Measurements from ENCODE around the gene SPATA33. TPM values are rescaled to one million over a fixed set of nuclear protein-coding genes. Genes with fewer than 3 reads are reported as not detected.
"Not testable (repeated sequence)": the region's sequence is repeated elsewhere in the genome, so short reads cannot be mapped to it uniquely, and the experiment has no call there.

The SPATA33 gene
- total RNA-seq, 1 donor from 2014 or later = 2.2 TPM

DNA sequence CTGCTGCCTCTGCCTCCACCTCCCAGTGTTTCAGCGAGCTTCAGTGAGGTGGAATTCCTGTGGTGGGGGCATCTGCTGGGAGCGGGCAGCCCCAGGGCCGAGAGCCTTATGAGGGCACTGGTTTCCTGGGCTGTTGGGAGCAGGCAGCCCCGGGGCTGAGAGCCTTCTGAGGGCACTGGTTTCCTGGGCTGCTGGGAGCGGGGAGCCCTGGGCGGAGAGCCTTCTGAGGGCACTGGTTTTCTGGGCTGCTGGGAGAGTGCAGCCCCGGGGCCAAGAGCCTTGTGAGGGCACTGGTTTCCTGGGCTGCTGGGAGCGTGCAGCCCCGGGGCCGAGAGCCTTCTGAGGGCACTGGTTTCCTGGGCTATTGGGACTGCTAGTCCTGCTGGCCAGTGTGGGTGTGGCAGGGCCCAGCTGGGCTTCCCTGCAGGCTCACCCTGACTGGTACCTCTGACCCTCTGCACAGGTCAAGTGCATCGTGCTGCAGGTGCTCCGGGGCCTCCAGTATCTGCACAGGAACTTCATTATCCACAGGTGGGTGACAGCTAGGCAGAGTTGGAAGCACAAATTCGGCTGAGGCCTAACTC, 34.4 kb downstream of the SPATA33 start:
- DNase-seq (ENCODE audit: low read depth, low spot score) = no peak

DNA sequence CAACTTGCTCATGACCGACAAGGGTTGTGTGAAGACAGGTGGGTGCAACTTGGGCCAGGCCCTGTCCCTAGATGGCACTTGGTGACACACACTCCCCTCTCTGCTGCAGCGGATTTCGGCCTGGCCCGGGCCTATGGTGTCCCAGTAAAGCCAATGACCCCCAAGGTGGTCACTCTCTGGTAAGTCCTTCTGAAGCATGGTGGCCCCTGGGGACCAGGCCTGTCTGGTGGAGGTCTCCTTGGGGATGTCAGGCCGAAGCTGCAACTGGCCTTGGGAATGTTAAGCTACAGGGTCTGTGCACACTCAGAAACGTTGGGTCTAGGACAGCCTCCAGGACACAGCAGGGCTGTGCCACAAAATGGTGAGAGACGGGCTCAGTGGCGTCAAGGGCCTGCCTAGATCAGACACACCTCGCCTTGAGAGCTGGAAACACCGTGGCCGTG, 35.7 kb downstream of the SPATA33 start:
- DNase-seq (ENCODE audit: low read depth, low spot score) = no peak

DNA sequence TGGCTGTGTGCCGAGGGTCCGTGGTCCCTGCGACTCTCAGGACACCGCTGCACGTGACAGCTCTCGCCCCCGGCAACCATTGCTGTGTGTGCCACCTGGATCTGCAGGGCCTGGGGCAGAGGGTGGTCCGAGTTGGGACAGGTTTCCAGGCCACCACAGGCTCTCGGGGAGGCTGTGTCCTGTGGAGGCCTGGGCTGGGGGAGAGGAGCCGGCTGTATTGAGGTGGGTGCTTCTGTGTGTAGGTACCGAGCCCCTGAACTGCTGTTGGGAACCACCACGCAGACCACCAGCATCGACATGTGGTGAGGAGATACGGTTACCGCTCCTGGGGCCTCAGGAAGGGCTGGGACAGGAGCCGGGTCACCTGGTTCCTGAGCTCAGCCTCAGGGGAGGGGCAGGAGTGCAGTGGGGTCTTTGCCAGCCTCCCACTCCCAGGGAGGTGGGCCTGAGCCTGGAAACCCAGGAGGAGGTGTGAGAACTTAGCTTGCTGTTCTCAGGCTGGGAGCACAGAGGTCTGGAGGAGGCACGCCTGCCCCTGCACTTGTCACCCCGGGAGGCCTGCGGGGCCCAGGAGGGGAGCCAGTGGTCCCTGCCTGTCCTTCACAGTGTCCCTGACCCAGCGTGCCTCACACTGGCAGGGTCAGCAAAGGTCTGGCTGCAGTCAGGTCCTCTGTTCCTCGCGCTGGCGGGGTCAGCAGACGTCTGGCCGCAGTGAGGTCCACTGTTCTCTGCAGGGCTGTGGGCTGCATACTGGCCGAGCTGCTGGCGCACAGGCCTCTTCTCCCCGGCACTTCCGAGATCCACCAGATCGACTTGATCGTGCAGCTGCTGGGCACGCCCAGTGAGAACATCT, 36.5 kb downstream of the SPATA33 start:
- no peak for DNase-seq (ENCODE audit: low read depth, low spot score)

DNA sequence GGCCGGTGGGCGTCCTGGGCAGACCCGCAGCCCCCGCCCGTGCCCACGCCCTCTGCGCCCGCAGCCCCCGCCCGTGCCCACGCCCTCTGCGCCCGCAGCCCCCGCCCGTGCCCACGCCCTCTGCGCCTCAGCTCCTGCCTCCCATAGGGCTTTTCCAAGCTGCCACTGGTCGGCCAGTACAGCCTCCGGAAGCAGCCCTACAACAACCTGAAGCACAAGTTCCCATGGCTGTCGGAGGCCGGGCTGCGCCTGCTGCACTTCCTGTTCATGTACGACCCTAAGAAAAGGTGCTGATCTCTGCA, 37.1 kb downstream of the SPATA33 start:
- DNase-seq (ENCODE audit: low read depth, low spot score) = not testable (repeated sequence)

DNA sequence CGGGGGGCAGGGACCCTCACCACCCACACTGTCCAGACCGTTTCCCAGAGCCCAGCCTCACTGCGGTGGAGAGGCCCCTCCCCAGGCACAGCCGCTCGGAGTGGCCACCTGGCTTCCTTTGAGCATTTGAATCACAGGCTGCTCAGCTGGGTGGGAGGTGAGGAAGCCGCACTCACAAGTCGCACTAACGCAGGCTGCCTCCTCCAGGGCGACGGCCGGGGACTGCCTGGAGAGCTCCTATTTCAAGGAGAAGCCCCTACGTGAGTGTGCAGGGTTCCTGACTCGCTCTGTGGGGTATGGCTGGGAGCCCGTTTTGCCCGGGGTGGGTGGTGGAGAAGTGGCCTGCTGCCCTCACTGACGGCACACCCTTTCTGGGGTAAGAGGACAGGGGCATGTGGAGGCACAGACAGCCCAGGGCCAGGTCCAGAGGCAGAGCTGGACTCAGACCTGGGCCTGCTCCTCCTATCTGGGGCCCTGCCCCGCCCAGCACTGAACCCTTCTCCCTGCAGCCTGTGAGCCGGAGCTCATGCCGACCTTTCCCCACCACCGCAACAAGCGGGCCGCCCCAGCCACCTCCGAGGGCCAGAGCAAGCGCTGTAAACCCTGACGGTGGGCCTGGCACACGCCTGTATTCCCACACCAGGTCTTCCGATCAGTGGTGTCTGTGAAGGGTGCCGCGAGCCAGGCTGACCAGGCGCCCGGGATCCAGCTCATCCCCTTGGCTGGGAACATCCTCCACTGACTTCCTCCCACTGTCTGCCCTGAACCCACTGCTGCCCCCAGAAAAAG, 37.6 kb downstream of the SPATA33 start:
- DNase-seq (ENCODE audit: low read depth, low spot score) = no peak

DNA sequence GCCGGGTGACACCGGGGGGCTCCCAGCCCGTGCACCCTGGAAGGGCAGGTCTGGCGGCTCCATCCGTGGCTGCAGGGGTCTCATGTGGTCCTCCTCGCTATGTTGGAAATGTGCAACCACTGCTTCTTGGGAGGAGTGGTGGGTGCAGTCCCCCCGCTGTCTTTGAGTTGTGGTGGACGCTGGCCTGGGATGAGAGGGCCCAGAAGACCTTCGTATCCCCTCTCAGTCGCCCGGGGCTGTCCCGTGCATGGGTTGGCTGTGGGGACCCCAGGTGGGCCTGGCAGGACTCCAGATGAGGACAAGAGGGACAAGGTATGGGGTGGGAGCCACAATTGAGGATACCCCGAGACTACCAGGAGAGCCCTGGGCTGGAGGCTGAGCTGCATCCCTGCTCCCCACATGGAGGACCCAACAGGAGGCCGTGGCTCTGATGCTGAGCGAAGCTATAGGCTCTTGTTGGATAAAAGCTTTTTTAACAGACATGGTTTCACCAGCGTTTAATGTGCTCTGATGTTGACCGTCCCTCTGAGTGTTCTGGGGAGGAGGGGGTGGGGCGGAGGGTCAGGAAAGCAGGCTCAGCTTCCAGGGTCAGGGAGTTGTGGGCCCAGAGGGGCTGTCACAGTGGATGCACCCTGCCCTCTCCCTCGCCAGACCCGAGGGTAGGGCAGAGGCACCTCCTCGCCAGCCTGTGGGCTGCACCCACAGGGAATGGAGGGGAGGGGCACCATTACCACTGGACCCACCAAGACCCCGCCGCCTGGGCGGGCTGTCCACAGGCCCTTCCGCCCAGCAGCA, 38.4 kb downstream of the SPATA33 start:
- no peak for DNase-seq (ENCODE audit: low read depth, low spot score)

DNA sequence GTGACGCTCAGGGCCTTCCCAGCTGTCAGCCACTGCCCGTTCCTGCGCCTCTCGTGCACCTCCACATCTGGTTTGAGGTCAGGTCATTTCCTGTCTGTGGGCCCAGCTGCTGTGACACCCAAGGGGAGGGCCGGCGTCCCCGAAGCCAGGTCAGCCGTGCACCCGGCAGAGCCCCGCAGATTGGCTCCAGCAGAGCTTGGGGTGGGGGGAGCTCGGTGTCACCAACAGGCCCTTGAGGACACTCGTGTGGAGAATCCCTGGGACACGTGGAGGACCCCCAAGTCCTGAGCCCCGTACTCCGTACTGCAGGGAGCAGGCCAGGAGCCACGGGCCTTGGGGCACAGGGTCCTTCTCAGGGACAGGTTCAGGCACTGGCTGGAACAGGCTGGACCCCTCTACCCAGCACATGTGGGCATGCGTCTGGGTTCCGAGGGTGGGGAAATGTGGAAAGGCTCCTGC, 39.1 kb downstream of the SPATA33 start:
- no peak for DNase-seq (ENCODE audit: low read depth, low spot score)

DNA sequence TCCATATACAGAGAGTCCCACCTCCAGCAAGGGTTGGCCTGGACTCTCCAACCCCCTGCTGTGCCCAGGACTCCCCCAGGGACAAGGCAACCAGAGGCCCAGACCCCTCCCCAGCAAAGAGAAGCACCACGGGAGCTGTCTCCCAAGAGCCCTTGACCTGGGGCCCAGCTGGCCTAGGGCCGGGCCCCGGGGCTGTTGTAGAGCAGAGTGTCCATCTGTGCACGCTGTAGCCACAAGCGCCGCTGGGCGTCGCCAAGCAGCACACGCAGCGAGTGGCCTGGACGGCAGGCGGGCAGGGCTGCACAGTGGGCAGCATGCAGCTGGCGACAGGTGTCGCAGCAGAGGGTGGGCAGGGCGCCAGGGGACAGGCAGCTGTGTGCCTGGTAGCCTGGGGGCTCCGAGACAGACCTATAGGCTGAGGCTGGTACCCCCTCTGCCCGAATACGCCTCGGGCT, 39.6 kb downstream of the SPATA33 start:
- no peak for DNase-seq (ENCODE audit: low read depth, low spot score)

DNA sequence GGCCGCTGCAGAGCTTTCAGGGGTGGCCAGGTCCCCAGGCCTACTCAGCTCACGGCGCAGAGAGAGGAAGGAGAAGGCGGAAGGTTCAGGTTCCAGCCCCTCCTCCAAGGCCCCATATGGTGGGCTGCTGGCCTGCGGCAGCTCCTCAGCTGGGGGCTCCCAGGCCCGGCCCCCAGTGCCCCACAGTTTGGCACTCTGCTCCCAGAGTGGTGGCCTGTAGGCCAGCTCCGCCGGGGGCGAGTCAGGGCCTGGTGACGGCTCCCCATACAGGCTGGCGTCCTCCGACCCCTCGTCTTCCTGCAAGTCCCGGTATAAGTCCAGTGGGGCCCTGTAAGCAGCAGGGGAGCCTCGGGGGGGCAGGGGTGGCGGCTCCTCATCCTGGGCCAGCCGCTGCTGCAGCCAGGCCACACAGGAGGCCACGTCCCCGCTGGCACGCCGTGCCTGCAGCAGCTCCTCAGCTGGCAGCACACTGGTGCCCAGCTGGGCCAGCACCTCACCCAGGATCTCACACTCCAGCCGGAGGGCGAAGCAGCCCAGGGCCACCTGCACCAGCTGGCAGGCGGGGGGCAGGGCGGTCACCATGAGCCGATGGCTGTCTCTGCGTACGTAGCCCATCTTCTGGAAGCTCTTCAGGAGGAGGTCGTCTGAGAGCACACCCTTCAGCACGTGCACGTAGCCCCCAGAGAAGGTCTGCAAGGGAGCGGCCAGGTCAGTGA, 40.1 kb downstream of the SPATA33 start:
- DNase-seq (ENCODE audit: low read depth, low spot score) = no peak

DNA sequence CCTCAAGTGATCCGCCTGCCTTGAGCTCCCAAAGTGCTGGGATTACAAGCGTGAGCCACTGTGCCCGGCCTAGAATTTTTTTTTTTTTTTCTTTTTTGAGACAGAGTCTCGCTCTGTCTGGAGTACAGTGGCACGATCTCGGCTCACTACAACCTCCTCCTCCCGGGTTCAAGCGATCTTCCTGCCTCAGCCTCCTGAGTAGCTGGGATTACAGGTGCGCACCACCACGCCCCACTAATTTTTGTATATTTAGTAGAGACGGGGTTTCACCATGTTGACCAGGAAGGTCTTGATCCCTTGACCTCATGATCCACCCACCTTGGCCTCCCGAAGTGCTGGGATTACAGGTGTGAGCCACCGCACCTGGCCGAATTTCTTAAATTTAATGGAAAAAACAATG, 41.1 kb downstream of the SPATA33 start:
- not testable (repeated sequence) for DNase-seq (ENCODE audit: low read depth, low spot score)

DNA sequence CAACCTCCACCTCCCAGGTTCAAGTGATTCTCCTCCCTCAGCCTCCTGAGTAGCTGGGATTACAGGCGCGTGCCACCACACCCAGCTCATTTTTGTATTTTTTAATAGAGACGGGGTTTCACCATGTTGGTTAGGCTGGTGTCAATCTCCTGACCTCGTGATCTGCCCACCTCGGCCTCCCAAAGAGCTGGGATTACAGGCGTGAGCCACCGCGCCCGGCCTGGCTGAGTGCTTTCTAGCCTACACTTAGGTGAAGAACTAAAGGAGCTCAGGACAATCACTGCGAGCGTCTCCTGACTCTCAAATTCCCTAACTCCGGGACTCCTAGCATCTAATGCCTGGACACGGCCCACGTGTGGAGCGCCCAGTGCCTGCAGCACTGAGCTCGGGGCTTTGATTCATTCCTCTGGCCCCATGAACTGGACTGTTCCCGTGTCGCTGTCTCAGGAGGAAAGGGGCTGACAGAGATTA, 42.0 kb downstream of the SPATA33 start:
- not testable (repeated sequence) for DNase-seq (ENCODE audit: low read depth, low spot score)

DNA sequence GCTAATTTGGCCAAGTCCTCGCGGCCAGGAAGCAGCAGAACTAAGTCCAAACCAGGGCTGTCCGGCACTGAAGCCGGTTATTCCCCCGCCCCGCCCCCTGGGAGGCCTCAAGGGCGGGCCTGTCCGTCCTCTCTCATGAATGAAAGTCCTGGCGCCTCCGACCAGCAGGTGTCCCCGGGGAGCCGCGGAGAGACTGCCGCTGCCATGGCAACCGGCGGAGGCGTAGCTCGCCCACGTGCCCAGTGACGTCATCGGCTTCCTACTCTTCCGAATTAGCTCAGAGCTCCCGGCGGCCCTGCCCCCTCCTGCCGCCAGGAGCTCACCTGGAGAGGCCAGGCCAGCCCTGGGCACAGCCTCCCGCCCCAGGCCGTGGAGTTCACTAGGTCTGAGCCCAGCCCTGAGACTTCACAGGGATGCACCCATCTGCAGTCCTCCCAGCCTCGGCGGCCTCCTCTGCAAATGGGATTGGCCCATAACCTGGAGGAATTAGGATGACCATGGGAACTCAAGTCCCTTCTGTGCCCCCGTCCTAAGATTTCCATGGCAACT, 42.5 kb downstream of the SPATA33 start:
- peak; percentile 89 for DNase-seq (ENCODE audit: low read depth, low spot score)

DNA sequence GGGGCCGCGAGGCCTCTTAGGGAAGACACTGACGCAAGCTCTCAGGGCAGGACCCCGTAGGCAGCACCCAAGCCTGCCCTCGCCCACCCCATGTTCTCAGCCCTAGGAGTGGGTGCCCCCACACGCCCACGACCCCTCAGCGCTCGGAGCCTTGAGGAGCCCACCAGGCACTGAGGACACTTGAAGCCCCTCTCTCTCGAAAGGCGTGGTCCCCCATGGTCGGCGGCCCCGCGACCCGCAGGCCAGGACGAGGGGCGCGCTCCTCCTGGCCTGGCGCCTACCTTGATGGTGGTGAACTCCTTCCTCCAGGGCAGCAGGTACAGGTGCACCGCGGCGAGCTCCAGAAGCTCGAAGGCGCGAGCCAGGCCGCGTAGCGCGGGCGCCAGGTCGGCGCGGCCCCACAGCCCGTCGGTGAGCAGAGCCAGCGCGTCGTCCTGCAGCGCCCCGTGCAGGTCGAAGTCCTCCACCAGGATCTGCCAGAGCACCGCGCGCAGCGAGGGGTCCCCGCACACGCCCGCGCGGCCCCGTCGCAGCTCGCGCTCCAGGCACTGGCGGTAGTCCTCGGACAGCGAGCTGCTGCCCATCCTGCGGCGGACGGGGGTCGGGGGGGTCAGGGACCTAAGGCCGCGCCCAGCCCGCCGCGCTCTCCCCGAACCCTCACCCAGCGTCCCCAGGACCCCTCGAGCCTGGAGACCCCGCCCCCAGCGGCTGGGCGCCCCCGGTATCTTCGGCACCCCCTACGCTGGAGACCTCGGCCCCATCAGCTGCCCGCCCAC, 43.2 kb downstream of the SPATA33 start:
- DNase-seq (ENCODE audit: low read depth, low spot score) = no peak

DNA sequence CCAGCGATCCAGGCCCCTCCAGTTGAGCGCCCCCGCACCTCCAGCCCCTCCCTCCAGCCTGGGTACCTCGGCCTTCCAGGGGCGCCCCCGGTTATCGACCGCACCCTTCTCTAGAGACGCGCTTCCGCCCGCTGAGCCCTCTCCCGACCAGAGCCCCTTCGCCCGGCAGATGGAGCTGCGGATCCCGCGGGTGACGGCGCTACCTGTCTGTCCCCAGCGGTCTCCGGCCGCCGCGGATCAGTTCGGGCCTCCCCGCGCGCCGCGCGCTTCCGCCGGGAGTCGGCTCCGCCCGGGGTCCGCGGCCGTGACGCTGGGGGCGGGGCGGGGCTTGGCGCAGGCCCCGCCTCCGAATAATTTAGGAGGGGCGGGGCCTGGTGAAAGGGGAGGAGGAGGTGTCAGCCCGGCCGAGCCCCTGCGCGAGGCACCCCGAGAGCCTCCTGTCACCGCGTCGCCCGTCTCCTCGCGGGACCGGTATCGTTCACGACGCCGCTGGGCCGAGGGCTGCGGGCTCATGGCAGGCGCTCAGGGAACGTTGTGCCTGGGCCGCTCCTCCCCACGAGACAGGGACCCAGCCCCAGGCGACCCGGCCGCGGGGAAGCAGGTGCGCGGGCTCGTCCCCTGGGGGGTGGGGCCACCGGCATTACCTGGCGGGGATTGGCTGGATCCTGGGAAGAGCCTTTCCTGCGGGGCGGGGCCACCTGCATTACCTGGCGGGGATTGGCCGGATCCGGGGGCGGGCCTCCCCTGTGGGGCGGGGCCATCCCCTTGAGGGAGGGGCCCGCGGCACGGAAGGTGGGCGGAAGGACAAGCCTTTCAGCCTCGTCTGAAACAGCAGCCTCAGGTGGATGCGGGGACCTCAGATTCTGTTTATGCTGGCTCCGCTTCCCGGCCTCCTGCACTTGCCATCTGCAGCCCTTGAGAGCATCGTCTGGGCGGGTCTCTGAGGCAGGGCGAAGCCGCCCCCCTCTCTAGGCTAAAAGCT, 44.1 kb downstream of the SPATA33 start, which contains the start of gene SPATA2L:
Gene SPATA2L (minus strand): TSS at position 281 of the 982 bp plus-strand sequence. CDS start 473 bp downstream, outside the sequence.
- no peak for DNase-seq (ENCODE audit: low read depth, low spot score)

DNA sequence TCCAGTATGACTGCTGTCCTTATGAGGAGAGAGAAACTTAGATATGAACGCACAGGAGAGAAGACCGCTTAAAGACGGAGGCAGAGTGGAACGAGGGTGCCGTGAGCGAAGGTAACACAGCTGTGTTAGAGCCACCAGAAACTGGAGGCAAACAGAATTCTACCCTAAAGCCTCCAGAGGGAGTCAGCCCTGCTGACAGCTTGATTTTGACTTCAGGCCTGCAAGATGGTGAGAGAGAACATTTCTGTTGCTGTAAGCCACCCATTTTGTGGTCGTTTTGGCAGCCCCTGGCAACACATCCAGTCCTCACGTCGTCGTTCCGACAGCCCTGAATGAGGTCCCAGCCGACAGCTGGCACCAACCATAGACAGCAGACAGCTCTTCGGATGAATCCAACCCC, 46.6 kb downstream of the SPATA33 start:
- no peak for DNase-seq (ENCODE audit: low read depth, low spot score)

DNA sequence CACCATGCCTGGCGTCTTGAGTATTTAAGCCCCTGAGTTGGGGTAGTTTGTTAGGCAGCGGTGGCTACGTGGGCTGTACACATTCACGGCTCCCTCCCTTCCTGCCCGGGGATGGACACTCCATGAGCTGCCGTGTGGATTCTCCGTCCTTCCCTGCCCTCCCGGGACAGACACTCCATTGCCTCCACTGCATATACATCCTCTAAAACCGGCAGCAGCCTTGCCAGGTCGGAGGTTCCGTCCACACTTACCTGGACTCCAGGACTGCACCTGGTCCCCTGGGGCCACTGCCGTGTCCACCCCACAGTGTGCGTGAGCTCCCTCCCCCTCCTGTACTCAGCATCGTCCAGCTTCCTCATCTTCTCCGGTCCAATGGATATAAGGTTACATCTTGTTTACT, 47.4 kb downstream of the SPATA33 start:
- no peak for DNase-seq (ENCODE audit: low read depth, low spot score)

DNA sequence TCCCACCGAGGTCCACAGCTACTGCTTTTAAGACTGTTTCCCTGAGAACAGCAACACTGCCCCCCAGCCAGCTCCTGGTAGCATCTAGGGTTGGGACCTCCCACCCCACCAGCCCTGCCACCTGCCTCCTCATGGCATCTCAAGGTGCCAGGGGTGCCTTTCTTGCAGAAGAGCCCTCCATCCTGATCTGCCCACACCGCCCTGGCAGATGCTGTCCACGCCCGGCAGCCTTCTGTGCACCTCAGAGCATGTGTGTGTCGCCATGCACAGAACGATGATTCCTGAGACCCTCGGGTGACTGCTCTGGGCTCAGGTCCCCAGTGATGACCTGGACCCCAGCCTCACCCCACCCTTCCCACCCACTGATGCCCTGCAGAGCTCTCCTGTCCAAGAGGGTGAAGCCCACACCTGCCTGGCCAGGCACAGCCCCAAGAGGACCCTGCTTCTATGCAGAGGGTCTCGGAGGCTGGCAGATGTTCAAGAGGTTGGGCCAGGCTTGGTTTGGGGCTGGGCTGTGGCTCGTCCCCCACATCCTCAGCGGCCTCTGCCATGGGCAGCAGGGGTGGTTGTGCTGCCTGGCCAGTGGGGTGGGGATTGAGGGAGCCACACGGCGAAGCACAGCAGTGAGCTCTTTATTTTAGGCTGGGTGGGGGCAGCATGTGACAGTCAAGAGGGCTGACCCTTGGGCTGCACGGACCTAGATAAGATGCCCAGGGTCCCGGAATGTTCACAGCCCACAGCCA, 49.1 kb downstream of the SPATA33 start:
- DNase-seq (ENCODE audit: low read depth, low spot score) = no peak
